NCI-H2227 (cell line): ENCODE data around the gene SPOCK1.
"Not testable (repeated sequence)": the region's sequence is repeated elsewhere in the genome, so short reads cannot be mapped to it uniquely, and the experiment has no call there.

Experiments
- DNase-seq: peaks from one replicate; lab custom pipeline; 2025; ENCODE audit not compliant: unreplicated experiment; lab: John Stamatoyannopoulos, UW

Gene SPOCK1

GRCh38 chr5:137233726-137234125, 265.4 kb downstream of the SPOCK1 start:
- DNase-seq: no peak

- not testable (repeated sequence) for DNase-seq
These were observed 265.8 kb downstream of the SPOCK1 start for GRCh38 chr5:137233304-137233703.

GRCh38 chr5:137231540-137231939, 267.6 kb downstream of the SPOCK1 start:
- no peak for DNase-seq

- DNase-seq: no peak
These were observed 270.3 kb downstream of the SPOCK1 start for GRCh38 chr5:137228816-137229215.

- no peak for DNase-seq
These were observed 273.0 kb downstream of the SPOCK1 start for GRCh38 chr5:137226081-137226480.

GRCh38 chr5:137223324-137224295, 275.5 kb downstream of the SPOCK1 start:
- no peak for DNase-seq

GRCh38 chr5:137221943-137222342, 277.2 kb downstream of the SPOCK1 start:
- DNase-seq: peak; percentile 28

GRCh38 chr5:137220523-137220927, 278.6 kb downstream of the SPOCK1 start:
- DNase-seq: peak; percentile 31

GRCh38 chr5:137218896-137219295, 280.2 kb downstream of the SPOCK1 start:
- DNase-seq: no peak

GRCh38 chr5:137218471-137218870, 280.7 kb downstream of the SPOCK1 start:
- DNase-seq: no peak

GRCh38 chr5:137217599-137218200, 281.4 kb downstream of the SPOCK1 start:
- DNase-seq: no peak

GRCh38 chr5:137216976-137217598, 282.0 kb downstream of the SPOCK1 start:
- DNase-seq: no peak

GRCh38 chr5:137215780-137216179, 283.3 kb downstream of the SPOCK1 start:
- DNase-seq: no peak

- no peak for DNase-seq
These were observed 283.9 kb downstream of the SPOCK1 start for GRCh38 chr5:137215261-137215660.

GRCh38 chr5:137214446-137215189, 284.5 kb downstream of the SPOCK1 start:
- no peak for DNase-seq

- DNase-seq: no peak
These were observed 286.7 kb downstream of the SPOCK1 start for GRCh38 chr5:137212471-137212870.

GRCh38 chr5:137209232-137209809, 289.8 kb downstream of the SPOCK1 start:
- no peak for DNase-seq

GRCh38 chr5:137207023-137207760, 291.9 kb downstream of the SPOCK1 start:
- DNase-seq: no peak

GRCh38 chr5:137206030-137206715, 293.0 kb downstream of the SPOCK1 start:
- peak; percentile 77 for DNase-seq
